Activated CD8-positive, alpha-beta T cell treated with anti-CD3 and anti-CD28 coated beads for 36 hours (primary cell): Measurements from ENCODE around the gene SKOR1. TPM values are rescaled to one million over a fixed set of nuclear protein-coding genes. Genes with fewer than 3 reads are reported as not detected.

Experiments used
- ATAC-seq: fragments of 200-7000 bp; cut with Tn5 transposase; one replicate; pipeline ENCODE4 v1.10.0; 2021; ENCODE audit warnings: mild to moderate bottlenecking, moderate library complexity
- CTCF ChIA-PET: fragments of 350-600 bp; sonication (Branson Sonifier 250); formaldehyde crosslinking; loops from one replicate; lab custom pipeline; 2021; ENCODE audit warnings: antibody characterized with exemption; lab: Charles Lee
- POLR2A ChIA-PET: fragments of 350-600 bp; sonication (Branson Sonifier 250); formaldehyde crosslinking; loops from one replicate; lab custom pipeline; 2021; ENCODE audit warnings: antibody characterized with exemption; lab: Charles Lee
- DNase-seq: peaks from one replicate; pipeline ENCODE4 v3.0.0-alpha.2; 2020
- H3K27ac Mint-ChIP-seq: one replicate; pipeline ENCODE4 v1.8.0; 2021; ENCODE audit warnings: mild to moderate bottlenecking, mixed read lengths
- H3K27me3 Mint-ChIP-seq: one replicate; pipeline ENCODE4 v1.8.0; 2021; ENCODE audit warnings: mixed read lengths
- H3K36me3 Mint-ChIP-seq: one replicate; pipeline ENCODE4 v1.8.0; 2021; ENCODE audit warnings: low read depth, mixed read lengths
- H3K4me1 Mint-ChIP-seq: one replicate; pipeline ENCODE4 v1.8.0; 2021; ENCODE audit warnings: low read depth, mixed read lengths
- H3K4me3 Mint-ChIP-seq: one replicate; pipeline ENCODE4 v1.8.0; 2021; ENCODE audit warnings: mild to moderate bottlenecking, moderate library complexity, mixed read lengths
- H3K9me3 Mint-ChIP-seq: one replicate; pipeline ENCODE4 v1.8.0; 2021; ENCODE audit warnings: mixed read lengths
- CTCF ChIP-seq: fragments of 200-600 bp; IDR thresholded peaks from one replicate; pipeline ENCODE4 v1.8.0; 2022; ENCODE audit warnings: antibody characterized with exemption, mild to moderate bottlenecking
- intact Hi-C: fragments of 100-400 bp; cut with micrococcal nuclease; formaldehyde crosslinking; loops from one replicate; pipeline ENCODE4 v1.10.0; 2022
- total RNA-seq, 2 experiments: library from RNA; stranded (reverse); gene quantifications; one replicate each; pipeline ENCODE4 v1.2.3, GENCODE V29; 2021

Gene SKOR1
- total RNA-seq, 2 experiments from 2014 or later, result 0.09 to 0.25 TPM

DNA sequence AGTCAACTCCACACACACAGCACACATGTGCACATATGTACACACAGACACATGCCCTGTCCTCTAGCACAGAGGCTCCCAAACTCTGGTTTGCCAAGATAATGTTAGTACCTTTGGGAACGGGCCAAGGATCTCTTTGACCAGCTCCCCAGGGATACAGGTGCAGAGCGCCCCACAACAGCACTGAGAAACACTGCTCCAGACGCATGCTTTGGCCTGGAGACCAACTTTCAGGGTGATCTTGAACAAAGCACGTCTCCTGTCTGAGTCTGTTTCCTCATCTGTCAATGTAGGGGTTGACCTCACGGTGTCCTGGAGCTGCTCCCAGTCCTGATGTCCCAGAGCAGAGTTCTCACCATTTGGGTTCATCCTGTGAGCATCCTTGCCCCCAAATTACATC lies 15.9 kb upstream of the SKOR1 start:
- ATAC-seq (no peak), DNase-seq (no peak)
- no peaks in the 10 kb centered on the region for H3K27me3 Mint-ChIP-seq
- intact Hi-C loops, result no loop called here
- no peaks in the 10 kb centered on the region for H3K36me3 Mint-ChIP-seq
- ChIA-PET POLR2A (no interaction called here), CTCF (no interaction called here)
- no peak overlapping the region for H3K27ac Mint-ChIP-seq
- no peaks in the 10 kb centered on the region for H3K4me1 Mint-ChIP-seq
- H3K9me3 Mint-ChIP-seq, result no peaks in the 10 kb centered on the region
- no peak for TF ChIP-seq CTCF
- H3K4me3 Mint-ChIP-seq, result no peak overlapping the region

DNA sequence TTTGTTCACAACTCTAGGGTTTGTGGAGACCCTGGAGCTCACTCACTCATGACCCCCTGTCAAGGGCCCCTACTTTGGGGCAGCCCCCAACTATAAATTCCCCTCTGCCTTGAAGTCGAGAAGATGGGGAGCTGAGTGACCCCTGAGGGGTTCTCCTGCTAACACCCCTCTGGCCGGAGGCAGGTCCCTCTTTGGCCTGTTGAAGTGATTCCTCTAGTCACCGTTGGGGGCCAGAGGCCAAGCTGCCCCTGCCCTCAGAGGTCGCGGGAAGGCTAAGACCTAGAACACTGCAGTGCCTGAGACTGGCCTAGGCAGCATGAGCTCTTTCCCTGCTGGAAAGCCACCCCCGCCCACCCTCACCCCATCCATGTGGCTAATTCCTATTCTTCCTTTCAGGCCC lies 15.4 kb upstream of the SKOR1 start:
- Mint-ChIP-seq H3K9me3 (no peaks in the 10 kb centered on the region), H3K27ac (no peak overlapping the region), H3K27me3 (no peaks in the 10 kb centered on the region), H3K4me3 (no peak overlapping the region), H3K4me1 (no peaks in the 10 kb centered on the region), H3K36me3 (no peaks in the 10 kb centered on the region)
- DNase-seq (no peak), ATAC-seq (no peak)
- no peak for TF ChIP-seq CTCF
- intact Hi-C loops, result no loop called here
- POLR2A ChIA-PET, result no interaction called here
- CTCF ChIA-PET, result interaction anchor here (0.8 kb wide), 1 partner anchor 22 kb away, joined by 3 read pairs; no protein-coding TSS in a partner anchor

DNA sequence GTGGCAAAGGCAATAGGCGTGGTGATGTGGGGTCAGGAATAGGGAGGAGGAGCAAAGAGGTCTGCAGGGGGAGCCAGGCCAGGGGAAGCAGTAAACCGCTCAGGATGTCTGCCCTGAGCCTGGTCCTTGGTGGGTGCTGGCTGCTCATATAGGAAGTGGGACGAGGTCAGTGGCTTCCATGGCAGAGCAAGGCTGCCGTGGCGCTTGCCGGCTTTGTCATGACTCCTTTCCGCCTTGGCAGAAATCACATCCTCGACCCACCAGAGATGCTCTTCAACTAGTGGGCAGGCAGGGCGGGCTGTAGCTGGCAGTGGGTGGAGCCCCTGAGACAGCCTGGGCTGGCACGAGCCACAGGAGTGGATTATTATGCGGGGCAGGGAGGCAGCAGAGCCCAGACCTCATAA lies 13.1 kb upstream of the SKOR1 start:
- Mint-ChIP-seq H3K9me3 (peaks cover 4% of the 10 kb centered on the region), H3K27me3 (peaks cover 7% of the 10 kb centered on the region), H3K27ac (no peak overlapping the region), H3K4me3 (no peak overlapping the region), H3K4me1 (no peaks in the 10 kb centered on the region), H3K36me3 (no peaks in the 10 kb centered on the region)
- CTCF ChIA-PET, result no interaction called here
- no peak for ATAC-seq
- TF ChIP-seq CTCF, result no peak
- DNase-seq, result no peak
- intact Hi-C loops, result no loop called here
- POLR2A ChIA-PET, result no interaction called here

DNA sequence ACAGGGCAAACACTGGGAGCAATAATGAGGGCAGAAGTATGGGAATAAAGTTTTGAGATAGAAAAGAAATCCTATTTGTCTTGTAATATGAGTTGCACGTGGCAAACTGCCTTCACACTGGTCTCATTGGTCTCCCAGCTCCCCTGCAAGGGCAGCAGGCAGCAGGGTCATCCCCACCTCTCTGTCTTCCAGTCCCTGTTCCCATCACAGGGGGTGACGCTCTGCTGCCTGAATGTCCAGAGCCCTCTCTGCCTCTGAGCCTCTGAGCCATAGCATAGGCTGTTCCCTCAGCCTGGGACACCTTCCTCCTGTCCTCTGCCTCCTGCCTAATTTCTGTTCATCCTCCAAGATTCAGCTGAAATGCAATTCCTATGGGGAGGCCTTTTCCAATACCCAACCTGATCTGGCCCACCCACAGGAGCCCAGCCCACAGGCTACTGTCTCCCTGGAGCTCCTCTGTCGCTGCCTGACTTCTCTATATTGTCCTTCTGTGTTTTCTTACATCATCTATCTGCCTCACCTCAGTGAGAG lies 12.1 kb upstream of the SKOR1 start:
- peaks cover 13% of the 10 kb centered on the region for H3K27me3 Mint-ChIP-seq
- POLR2A ChIA-PET, result no interaction called here
- DNase-seq (no peak), ATAC-seq (no peak)
- CTCF ChIA-PET, result interaction anchor here (0.8 kb wide), 1 partner anchor 10 kb away, joined by 3 read pairs; no protein-coding TSS in a partner anchor
- no peak overlapping the region for H3K4me3 Mint-ChIP-seq
- H3K27ac Mint-ChIP-seq, result no peak overlapping the region
- intact Hi-C loops, result no loop called here
- no peaks in the 10 kb centered on the region for H3K4me1 Mint-ChIP-seq
- TF ChIP-seq CTCF, result no peak
- H3K36me3 Mint-ChIP-seq, result no peaks in the 10 kb centered on the region
- H3K9me3 Mint-ChIP-seq, result peaks cover 4% of the 10 kb centered on the region

DNA sequence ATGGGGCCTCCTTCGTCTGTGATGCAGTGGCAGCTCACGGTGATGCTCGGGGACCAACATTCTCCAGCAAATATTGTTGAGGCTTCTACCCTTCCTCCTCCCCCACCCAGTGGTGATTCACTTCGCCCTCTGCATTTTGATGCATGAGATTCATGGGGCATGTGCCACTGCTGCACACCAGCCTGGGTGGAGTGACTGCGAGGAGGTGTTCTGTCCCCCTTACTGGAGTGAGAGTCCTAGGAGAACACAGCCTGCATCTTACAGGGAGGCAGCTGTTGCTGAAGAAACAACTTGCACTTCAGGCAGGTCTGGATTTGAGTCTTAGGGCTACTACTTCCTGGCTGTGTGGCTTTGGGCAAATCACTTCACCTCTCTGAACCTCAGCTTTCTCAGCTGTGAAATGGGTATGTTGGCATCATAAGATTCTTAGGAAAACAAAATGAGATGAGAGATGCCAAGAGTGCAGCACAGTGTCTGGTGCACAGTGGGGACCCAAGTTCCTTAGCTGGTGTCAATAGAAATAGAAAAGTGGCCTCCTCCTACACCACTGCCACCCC lies 10.2 kb upstream of the SKOR1 start:
- Mint-ChIP-seq H3K4me3 (no peak overlapping the region), H3K36me3 (no peaks in the 10 kb centered on the region), H3K4me1 (no peaks in the 10 kb centered on the region), H3K27me3 (peaks cover 28% of the 10 kb centered on the region), H3K27ac (no peak overlapping the region), H3K9me3 (peaks cover 4% of the 10 kb centered on the region)
- no peak for TF ChIP-seq CTCF
- DNase-seq (no peak), ATAC-seq (no peak)
- CTCF ChIA-PET, result interaction anchor here (0.8 kb wide), 1 partner anchor 32 kb away, joined by 3 read pairs; no protein-coding TSS in a partner anchor
- POLR2A ChIA-PET, result interaction anchor here (0.6 to 1.5 kb wide), 3 partner anchors 10 to 314 kb away, joined by 3 to 4 read pairs (median 3); partner anchors contain the start of gene SKOR1
- intact Hi-C loops, result no loop called here
